ENCODE results near the gene NEURL3.

DNA sequence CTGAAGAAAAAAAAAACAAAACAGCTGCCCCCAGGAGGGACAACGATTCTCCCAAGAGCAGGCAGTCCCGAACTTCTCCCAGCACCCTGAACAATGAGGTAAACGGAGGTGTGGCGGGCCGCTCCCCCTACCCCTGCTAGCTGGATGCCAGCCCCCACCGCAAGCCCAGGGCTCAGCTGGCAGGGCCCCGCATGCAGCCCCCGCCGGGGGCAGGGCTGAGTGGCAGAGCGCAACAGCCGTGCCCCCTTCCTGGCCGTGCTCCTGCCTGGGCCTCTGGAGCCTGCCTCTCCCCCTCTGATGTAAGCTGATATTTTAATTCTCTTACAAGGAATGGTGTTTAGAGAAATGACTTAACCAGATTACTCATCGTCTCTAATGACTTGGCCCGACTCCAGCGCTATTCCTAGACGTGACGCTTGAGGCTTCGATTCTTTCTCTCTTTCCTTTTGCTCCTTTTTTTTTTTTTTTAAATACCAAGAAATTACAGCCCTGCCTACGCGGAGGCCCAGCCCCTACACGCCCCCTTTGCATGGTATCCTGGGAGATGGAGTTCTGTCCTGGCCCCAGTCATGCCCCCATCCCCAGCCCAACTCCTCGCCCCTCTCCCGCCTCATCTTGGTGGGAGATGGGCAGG lies 26.8 kb upstream of the NEURL3 start:
- TF ChIP-seq EZH2phosphoT487 (IDR thresholded peaks at IDR 0.05; ENCODE audit: borderline replicate concordance): no peak
- TF ChIP-seq, protein P1, sequence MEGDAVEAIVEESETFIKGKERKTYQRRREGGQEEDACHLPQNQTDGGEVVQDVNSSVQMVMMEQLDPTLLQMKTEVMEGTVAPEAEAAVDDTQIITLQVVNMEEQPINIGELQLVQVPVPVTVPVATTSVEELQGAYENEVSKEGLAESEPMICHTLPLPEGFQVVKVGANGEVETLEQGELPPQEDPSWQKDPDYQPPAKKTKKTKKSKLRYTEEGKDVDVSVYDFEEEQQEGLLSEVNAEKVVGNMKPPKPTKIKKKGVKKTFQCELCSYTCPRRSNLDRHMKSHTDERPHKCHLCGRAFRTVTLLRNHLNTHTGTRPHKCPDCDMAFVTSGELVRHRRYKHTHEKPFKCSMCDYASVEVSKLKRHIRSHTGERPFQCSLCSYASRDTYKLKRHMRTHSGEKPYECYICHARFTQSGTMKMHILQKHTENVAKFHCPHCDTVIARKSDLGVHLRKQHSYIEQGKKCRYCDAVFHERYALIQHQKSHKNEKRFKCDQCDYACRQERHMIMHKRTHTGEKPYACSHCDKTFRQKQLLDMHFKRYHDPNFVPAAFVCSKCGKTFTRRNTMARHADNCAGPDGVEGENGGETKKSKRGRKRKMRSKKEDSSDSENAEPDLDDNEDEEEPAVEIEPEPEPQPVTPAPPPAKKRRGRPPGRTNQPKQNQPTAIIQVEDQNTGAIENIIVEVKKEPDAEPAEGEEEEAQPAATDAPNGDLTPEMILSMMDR (conservative IDR thresholded peaks at IDR 0.05; ENCODE audit: low read length): no peak
